ENCODE data around the gene HMGB3. TPM values are rescaled to one million over a fixed set of nuclear protein-coding genes. Genes with fewer than 3 reads are reported as not detected.
"Not testable (repeated sequence)": the region's sequence is repeated elsewhere in the genome, so short reads cannot be mapped to it uniquely, and the experiment has no call there.

The HMGB3 gene
- total and polyA plus RNA-seq, 2 experiments from 2014 or later = 22.2 to 55.1 TPM

GRCh38 chrX:150958177-150958576, 25.0 kb upstream of the HMGB3 start:
- Histone ChIP-seq H3K4me2 (no peak overlapping the region), H3K79me2 (no peaks in the 10 kb centered on the region), H3K9me3 (ENCODE audit: low read depth) (no peaks in the 10 kb centered on the region), H4K20me1 (ENCODE audit: insufficient read depth, poor library complexity, severe bottlenecking) (no peaks in the 10 kb centered on the region), H3K36me3 (replicated peaks; ENCODE audit: insufficient read depth, low read depth) (no peaks in the 10 kb centered on the region), H2AFZ (no peak overlapping the region), H3K27ac (no peak overlapping the region), H3K9me2 (replicated peaks; ENCODE audit: insufficient read depth) (no peaks in the 10 kb centered on the region), H3K27me3 (no peaks in the 10 kb centered on the region), H3K4me3 (no peak overlapping the region), H3K4me1 (ENCODE audit: insufficient read depth) (no peaks in the 10 kb centered on the region)
- 81% methylated on average over 1 of the region's 1 CpG for WGBS (ENCODE audit: low lambda C conversion rate, missing lambda C conversion rate)
- no peak for DNase-seq (ENCODE audit: low spot score)
- no peak for TF ChIP-seq CTCF (IDR thresholded peaks at IDR 0.05; ENCODE audit: poor library complexity)
- no peak for TF ChIP-seq EZH2phosphoT487 (IDR thresholded peaks at IDR 0.05; ENCODE audit: low read depth, severe bottlenecking, unreplicated experiment)
- no peak for TF ChIP-seq EZH2 (IDR thresholded peaks at IDR 0.05; ENCODE audit: borderline replicate concordance)

GRCh38 chrX:150959557-150959956, 23.6 kb upstream of the HMGB3 start:
- WGBS (ENCODE audit: low lambda C conversion rate, missing lambda C conversion rate) = 78% methylated on average over 2 of the region's 2 CpGs
- Histone ChIP-seq H3K9me3 (ENCODE audit: low read depth) (no peaks in the 10 kb centered on the region), H3K4me3 (no peak overlapping the region), H4K20me1 (ENCODE audit: insufficient read depth, poor library complexity, severe bottlenecking) (no peaks in the 10 kb centered on the region), H3K36me3 (replicated peaks; ENCODE audit: insufficient read depth, low read depth) (no peaks in the 10 kb centered on the region), H3K79me2 (no peaks in the 10 kb centered on the region), H3K9me2 (replicated peaks; ENCODE audit: insufficient read depth) (no peaks in the 10 kb centered on the region), H3K4me1 (ENCODE audit: insufficient read depth) (no peaks in the 10 kb centered on the region), H3K4me2 (no peak overlapping the region), H3K27ac (no peak overlapping the region), H2AFZ (no peak overlapping the region), H3K27me3 (no peaks in the 10 kb centered on the region)
- TF ChIP-seq EZH2 (IDR thresholded peaks at IDR 0.05; ENCODE audit: borderline replicate concordance) (no peak), EZH2phosphoT487 (IDR thresholded peaks at IDR 0.05; ENCODE audit: low read depth, severe bottlenecking, unreplicated experiment) (no peak), CTCF (IDR thresholded peaks at IDR 0.05; ENCODE audit: poor library complexity) (no peak)
- no peak for DNase-seq (ENCODE audit: low spot score)

GRCh38 chrX:150961631-150962030, 21.5 kb upstream of the HMGB3 start:
- Histone ChIP-seq H3K4me2 (no peak overlapping the region), H2AFZ (no peak overlapping the region), H3K79me2 (no peaks in the 10 kb centered on the region), H4K20me1 (ENCODE audit: insufficient read depth, poor library complexity, severe bottlenecking) (no peaks in the 10 kb centered on the region), H3K36me3 (replicated peaks; ENCODE audit: insufficient read depth, low read depth) (no peaks in the 10 kb centered on the region), H3K4me3 (no peak overlapping the region), H3K9me3 (ENCODE audit: low read depth) (no peaks in the 10 kb centered on the region), H3K9me2 (replicated peaks; ENCODE audit: insufficient read depth) (no peaks in the 10 kb centered on the region), H3K27ac (no peak overlapping the region), H3K4me1 (ENCODE audit: insufficient read depth) (peaks cover 8% of the 10 kb centered on the region), H3K27me3 (no peaks in the 10 kb centered on the region)
- DNase-seq (ENCODE audit: low spot score) = no peak
- 90% methylated on average over 7 of the region's 7 CpGs for WGBS (ENCODE audit: low lambda C conversion rate, missing lambda C conversion rate)
- TF ChIP-seq EZH2phosphoT487 (IDR thresholded peaks at IDR 0.05; ENCODE audit: low read depth, severe bottlenecking, unreplicated experiment) (no peak), CTCF (IDR thresholded peaks at IDR 0.05; ENCODE audit: poor library complexity) (no peak), EZH2 (IDR thresholded peaks at IDR 0.05; ENCODE audit: borderline replicate concordance) (no peak)

- H3K4me2 ChIP-seq; H3K4me1 ChIP-seq (ENCODE audit: insufficient read depth); H3K9me3 ChIP-seq (ENCODE audit: low read depth): not testable (repeated sequence)
These were observed 18.7 kb upstream of the HMGB3 start for GRCh38 chrX:150964416-150964815.

More at GRCh38 chrX:150964416-150964815, 18.7 kb upstream of the HMGB3 start:
- H3K36me3 ChIP-seq (replicated peaks; ENCODE audit: insufficient read depth, low read depth); DNase-seq (ENCODE audit: low spot score); H3K4me3 ChIP-seq; H4K20me1 ChIP-seq (ENCODE audit: insufficient read depth, poor library complexity, severe bottlenecking); H2AFZ ChIP-seq; H3K79me2 ChIP-seq; H3K27ac ChIP-seq; H3K9me2 ChIP-seq (replicated peaks; ENCODE audit: insufficient read depth); H3K27me3 ChIP-seq: not testable (repeated sequence)
- WGBS (ENCODE audit: low lambda C conversion rate, missing lambda C conversion rate) = 89% methylated on average over 12 of the region's 12 CpGs

All from hepatocyte (in vitro differentiated cells).